Tibial nerve (tissue), 4 donors: Measurements from ENCODE around the gene NEAT1. TPM values are rescaled to one million over a fixed set of nuclear protein-coding genes. Genes with fewer than 3 reads are reported as not detected.

Experiments
- DNase-seq, 2 donors: peaks; one replicate each; pipeline ENCODE4 v3.0.0-alpha.2; 2019; ENCODE audit warnings: low spot score in 2 of 2
- H3K27ac ChIP-seq, 4 donors: fragments of 200-600 bp; sonication (generic) in 3 of 4; one replicate each; pipeline ENCODE4 v1.5.1; 2017 to 2019; ENCODE audit warnings: mild to moderate bottlenecking in 1 of 4
- H3K27me3 ChIP-seq, 2 donors: fragments of 200-600 bp; sonication (generic) in 1 of 2; one replicate each; pipeline versions ENCODE4 v1.5.1 to v1.6.0; 2017 to 2019
- H3K36me3 ChIP-seq, 3 donors: fragments of 200-600 bp; sonication (generic); one replicate each; pipeline ENCODE4 v1.5.1; 2018 to 2019
- H3K4me1 ChIP-seq, 4 donors: fragments of 200-600 bp; sonication (generic) in 3 of 4; one replicate each; pipeline ENCODE4 v1.5.1; 2017 to 2019
- H3K4me3 ChIP-seq, 4 donors: fragments of 200-600 bp; sonication (generic) in 3 of 4; one replicate each; pipeline ENCODE4 v1.5.1; 2017 to 2019; ENCODE audit warnings: mild to moderate bottlenecking in 1 of 4, moderate library complexity in 1 of 4
- H3K9me3 ChIP-seq, 4 donors: fragments of 200-600 bp; sonication (generic) in 3 of 4; one replicate each; pipeline ENCODE4 v1.5.1; 2017 to 2019
- CTCF ChIP-seq, 5 experiments: fragments of 200-600 bp in 3 of 5; fragments of 450-650 bp in 2 of 5; sonication (generic) in 3 of 5; IDR thresholded peaks; one replicate each; pipeline ENCODE4 v1.5.1; 2016 to 2019; ENCODE audit warnings: antibody characterized with exemption in 5 of 5, mild to moderate bottlenecking in 3 of 5, moderate library complexity in 2 of 5
- EP300 ChIP-seq, 2 donors: sonication (generic); formaldehyde crosslinking; IDR thresholded peaks; one replicate each; pipeline ENCODE4 v1.6.1; 2017; ENCODE audit warnings: antibody characterized with exemption in 2 of 2, mild to moderate bottlenecking in 1 of 2
- POLR2A ChIP-seq, 2 donors: fragments of 450-650 bp; IDR thresholded peaks; one replicate each; pipeline ENCODE4 v1.6.1; 2017; ENCODE audit warnings: antibody characterized with exemption in 2 of 2, mild to moderate bottlenecking in 2 of 2, moderate library complexity in 2 of 2
- WGBS, 2 donors: methylation state at CpG; one replicate each; pipeline ENCODE4 v1.1.5; 2018; 5-methylcytosine and 5-hydroxymethylcytosine counted together
- total RNA-seq, 4 donors: library from RNA; depleted of rRNA; stranded (reverse); fragments of >200 nt; gene quantifications; one replicate each; pipeline ENCODE4 v1.1.0, GENCODE V29; 2016

The NEAT1 gene
- total RNA-seq, 4 donors from 2014 or later = 427 to 571 (median 461) TPM

- TF ChIP-seq EP300 (IDR thresholded peaks at IDR 0.05) (peak in 1 of 2 donors; percentile 65), POLR2A (IDR thresholded peaks at IDR 0.05) (peak in 1 of 2 donors; percentile 6), CTCF (IDR thresholded peaks at IDR 0.05) (no peak)
- DNase-seq = peak in 1 of 2 donors; percentile 9
- Histone ChIP-seq H3K27me3 (no peaks in the 10 kb centered on the region), H3K27ac (peak overlapping the region; percentile 13 to 79 (median 44)), H3K4me1 (peaks cover 0 to 88% (median 53%) of the 10 kb centered on the region in 4 donors), H3K9me3 (no peaks in the 10 kb centered on the region), H3K4me3 (no peak overlapping the region), H3K36me3 (peaks cover 0 to 88% (median 6%) of the 10 kb centered on the region in 3 donors)
- WGBS, 2 donors = 75% methylated on average over 8 of the region's 8 CpGs
Measured at GRCh38 chr11:65440831-65441499, 18.4 kb downstream of the NEAT1 start.

- DNase-seq = peak in 1 of 2 donors; percentile 8
- Histone ChIP-seq H3K36me3 (peaks cover 0 to 89% (median 5%) of the 10 kb centered on the region in 3 donors), H3K27me3 (no peaks in the 10 kb centered on the region), H3K4me1 (peaks cover 0 to 79% (median 42%) of the 10 kb centered on the region in 4 donors), H3K27ac (peak overlapping the region in 3 of 4 donors; percentile 3 to 79 (median 74)), H3K9me3 (no peaks in the 10 kb centered on the region), H3K4me3 (no peak overlapping the region)
- 57 to 61% methylated on average over 9 of the region's 9 CpGs for WGBS, 2 donors
- no peak for TF ChIP-seq CTCF (IDR thresholded peaks at IDR 0.05)
- TF ChIP-seq POLR2A (IDR thresholded peaks at IDR 0.05) = no peak
- no peak for TF ChIP-seq EP300 (IDR thresholded peaks at IDR 0.05)
Measured at GRCh38 chr11:65442842-65443331, 20.3 kb downstream of the NEAT1 start.

GRCh38 chr11:65444314-65445051 lies 21.9 kb downstream of the NEAT1 start:
- TF ChIP-seq POLR2A (IDR thresholded peaks at IDR 0.05) (peak in 1 of 2 donors; percentile 5), CTCF (IDR thresholded peaks at IDR 0.05) (no peak)

GRCh38 chr11:65445101-65445603 lies 22.6 kb downstream of the NEAT1 start:
- TF ChIP-seq CTCF (IDR thresholded peaks at IDR 0.05) (no peak), EP300 (IDR thresholded peaks at IDR 0.05) (no peak)

More at GRCh38 chr11:65444314-65445051, 21.9 kb downstream of the NEAT1 start:
- Histone ChIP-seq H3K27me3 (no peaks in the 10 kb centered on the region), H3K27ac (peak overlapping the region in 3 of 4 donors; percentile 50 to 79 (median 74)), H3K4me3 (no peak overlapping the region), H3K9me3 (no peaks in the 10 kb centered on the region), H3K36me3 (peaks cover 0 to 86% (median 5%) of the 10 kb centered on the region in 3 donors), H3K4me1 (peaks cover 0 to 65% (median 37%) of the 10 kb centered on the region in 4 donors)
- peak in 1 of 2 donors; percentile 19 for DNase-seq
- 88 to 93% methylated on average over 8 to 10 of the region's 14 CpGs for WGBS, 2 donors

More at GRCh38 chr11:65445101-65445603, 22.6 kb downstream of the NEAT1 start:
- DNase-seq = no peak
- H3K27ac ChIP-seq = peak overlapping the region in 2 of 4 donors; percentile 74 to 79
- peaks cover 0 to 59% (median 33%) of the 10 kb centered on the region in 4 donors for H3K4me1 ChIP-seq
- H3K9me3 ChIP-seq = no peaks in the 10 kb centered on the region
- H3K4me3 ChIP-seq = no peak overlapping the region
- peaks cover 0 to 86% (median 5%) of the 10 kb centered on the region in 3 donors for H3K36me3 ChIP-seq
- H3K27me3 ChIP-seq = no peaks in the 10 kb centered on the region
- WGBS, 2 donors = 86 to 89% methylated on average over 15 of the region's 15 CpGs
